HG03558 (cell line): Measurements from ENCODE around the gene STARD10.
A peak's percentile ranks its signal among the peaks of the same experiment; 100 is the strongest.
"Not testable (repeated sequence)": the region's sequence is repeated elsewhere in the genome, so short reads cannot be mapped to it uniquely, and the experiment has no call there.

Source experiments
- ATAC-seq: cut with Tn5 transposase; IDR thresholded peaks from one replicate; pipeline ENCODE4 v1.9.1; 2021; ENCODE audit warnings: moderate number of reproducible peaks; ENCODE audit not compliant: unreplicated experiment; ENCODE audit errors: extremely low read depth

The STARD10 gene, protein sequence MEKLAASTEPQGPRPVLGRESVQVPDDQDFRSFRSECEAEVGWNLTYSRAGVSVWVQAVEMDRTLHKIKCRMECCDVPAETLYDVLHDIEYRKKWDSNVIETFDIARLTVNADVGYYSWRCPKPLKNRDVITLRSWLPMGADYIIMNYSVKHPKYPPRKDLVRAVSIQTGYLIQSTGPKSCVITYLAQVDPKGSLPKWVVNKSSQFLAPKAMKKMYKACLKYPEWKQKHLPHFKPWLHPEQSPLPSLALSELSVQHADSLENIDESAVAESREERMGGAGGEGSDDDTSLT

DNA sequence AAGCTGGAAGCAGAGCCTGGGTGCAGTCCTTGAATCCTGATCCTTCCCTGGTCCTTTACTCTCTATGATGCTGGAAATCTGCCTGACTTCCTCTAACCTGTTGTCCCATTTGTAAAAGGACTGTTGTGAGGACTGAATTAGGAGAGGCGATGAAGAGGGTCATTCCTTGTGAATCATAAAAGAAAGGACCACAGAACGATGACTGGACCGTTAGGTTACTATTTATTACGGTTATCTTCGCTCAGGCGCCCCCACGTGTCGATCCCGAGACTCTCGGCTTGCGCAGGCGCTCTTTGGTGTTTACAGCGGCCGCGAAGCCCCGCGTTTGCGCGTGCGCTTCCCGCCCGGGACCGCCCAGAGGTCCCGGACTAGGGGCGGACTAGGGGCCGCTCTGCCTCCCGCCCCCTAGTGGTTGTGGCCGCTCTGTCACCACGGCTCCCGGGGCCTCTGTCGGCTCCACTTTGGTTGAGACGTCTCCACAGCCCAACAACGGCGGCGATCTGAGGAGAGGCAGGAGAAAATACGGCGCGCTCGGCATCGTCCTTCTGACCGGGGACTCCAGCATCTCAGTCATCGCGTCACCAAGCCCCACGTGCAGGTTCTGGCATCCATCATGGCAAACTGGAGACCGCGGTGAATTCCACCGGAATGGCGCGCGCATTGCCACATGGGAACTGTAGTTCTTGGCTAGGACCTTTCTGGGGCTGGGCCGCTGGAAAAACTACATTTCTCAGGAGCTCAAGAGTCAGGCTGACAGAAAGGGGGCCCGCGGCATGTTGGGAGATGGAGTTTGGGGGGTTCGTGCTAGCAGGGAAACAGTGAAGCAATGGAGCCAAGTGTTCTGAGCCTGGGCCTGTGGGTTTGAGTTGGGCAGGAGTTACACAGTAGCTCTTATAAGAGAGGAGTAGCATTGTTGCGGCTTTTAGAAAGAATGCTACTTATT is at the start of gene STARD10:
TSS of gene STARD10 (minus strand) at position 623 of the 943 bp plus-strand sequence. CDS start 12,866 bp downstream, outside the sequence.
- ATAC-seq = peak; percentile 77

DNA sequence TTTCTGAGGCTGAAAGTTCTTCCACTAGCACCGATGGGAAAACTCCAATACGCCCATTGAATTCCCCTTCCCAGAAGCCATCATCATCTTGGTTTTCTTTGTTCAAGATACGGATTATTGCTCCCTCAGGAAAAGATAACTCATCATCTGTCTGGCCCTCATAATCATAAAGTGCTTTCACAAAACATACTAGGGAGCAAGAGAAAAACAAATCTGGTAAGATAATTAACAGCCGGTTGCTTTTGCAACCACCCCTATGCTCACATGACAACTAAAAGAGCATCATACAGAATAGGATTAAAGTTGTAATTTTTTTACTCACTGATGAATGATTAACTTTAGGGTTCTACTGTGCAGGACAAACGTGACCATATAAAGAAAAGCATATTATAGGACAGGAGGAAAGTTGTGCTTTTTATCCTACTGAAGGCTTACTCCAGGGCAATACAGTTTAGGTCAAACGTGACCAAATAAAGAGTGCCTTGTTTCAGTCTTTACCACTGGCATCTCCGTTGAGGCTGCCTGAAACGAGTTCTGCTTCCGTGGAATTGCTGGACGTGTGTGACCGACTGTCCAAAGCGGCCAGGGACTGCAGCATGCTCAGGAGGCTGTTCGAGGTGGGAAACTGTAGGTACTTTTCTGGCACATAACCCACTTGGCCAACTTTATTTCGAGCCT is 48.9 kb upstream of the STARD10 start:
- no peak for ATAC-seq

DNA sequence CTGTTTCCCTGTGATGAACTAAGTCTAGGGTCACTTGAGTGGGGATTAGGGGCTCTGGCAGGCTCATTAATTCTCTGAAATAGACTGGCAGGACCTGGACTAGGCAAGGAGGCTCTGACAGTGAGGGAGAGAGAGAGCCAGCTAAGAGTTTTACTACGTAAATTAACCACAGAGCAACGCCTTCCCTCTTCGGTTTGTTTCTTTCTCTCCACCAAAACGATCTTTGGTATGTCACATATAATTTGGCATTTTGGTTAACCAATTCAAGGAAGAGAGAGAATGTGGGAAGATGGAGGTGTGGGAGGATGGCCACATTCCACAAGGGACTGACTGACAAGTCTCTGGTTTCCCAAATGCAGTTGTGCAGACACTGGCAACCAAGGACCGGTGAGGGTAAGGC is 48.3 kb upstream of the STARD10 start:
- no peak for ATAC-seq

DNA sequence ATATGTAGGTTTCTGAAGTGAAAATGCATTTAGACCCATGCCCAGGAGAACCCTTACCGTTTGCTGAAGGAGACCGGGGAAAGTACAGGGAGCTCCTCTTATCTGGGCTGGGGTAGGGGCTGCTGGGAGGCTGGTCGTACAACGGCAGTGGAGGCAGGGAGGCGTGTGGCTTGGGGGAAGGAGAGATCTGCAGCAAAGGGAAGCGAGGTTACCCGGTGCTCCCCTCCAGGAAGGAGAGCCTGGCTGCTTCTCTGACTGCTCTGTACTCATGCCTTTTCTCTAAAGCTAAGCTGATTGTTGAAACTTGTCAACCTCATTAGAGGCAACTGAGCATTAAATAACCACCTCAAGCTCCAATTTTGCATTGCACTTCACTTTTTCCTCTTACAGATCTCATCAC is 47.5 kb upstream of the STARD10 start:
- ATAC-seq = no peak

DNA sequence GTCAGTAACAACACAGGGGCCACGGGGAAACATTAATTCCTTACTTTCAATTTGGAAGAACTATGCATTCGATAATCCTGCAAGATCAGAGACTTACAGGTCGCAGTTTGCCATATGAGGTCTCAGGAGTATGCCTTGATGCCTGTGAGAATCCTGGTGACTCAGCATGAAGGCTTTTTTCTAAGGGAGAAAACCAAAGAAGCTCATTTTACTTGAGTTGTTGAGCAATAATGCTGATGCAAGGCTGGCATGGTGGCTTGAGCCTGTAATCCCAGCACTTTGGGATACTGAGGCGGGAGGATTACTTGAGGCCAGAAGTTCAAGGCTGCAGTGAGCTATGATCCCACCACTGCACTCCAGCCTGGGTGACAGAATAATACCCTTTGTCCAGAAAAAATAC is 46.9 kb upstream of the STARD10 start:
- no peak for ATAC-seq

DNA sequence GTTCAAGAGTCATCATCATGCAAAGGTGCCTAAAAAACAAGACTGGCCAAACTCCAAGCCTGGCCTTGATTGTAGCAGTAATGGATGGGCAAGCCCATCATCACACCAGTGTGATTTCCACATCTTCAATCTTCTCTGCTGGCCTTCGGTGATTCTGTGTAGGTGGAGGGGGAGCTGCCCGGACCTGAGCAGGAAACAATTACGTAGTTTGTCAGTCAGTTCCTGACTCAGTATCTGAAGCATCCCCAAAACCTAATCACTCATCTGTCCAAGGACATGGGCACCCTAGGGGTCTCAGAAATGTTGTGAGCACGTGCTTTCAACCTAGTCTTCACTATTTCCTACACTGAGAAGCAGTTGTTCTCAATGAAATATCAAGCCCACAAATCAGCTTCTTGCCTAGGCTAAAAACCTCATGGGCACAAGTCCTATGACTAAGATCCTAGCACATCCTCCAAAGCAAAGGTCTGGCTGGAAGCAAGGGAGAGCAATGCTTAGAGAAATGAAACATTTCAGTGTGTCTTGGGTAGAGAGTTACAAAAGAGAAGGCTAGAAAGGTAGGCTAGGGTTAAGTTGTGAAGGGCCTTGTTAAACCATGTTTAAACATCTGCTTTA is 45.0 kb upstream of the STARD10 start:
- no peak for ATAC-seq

DNA sequence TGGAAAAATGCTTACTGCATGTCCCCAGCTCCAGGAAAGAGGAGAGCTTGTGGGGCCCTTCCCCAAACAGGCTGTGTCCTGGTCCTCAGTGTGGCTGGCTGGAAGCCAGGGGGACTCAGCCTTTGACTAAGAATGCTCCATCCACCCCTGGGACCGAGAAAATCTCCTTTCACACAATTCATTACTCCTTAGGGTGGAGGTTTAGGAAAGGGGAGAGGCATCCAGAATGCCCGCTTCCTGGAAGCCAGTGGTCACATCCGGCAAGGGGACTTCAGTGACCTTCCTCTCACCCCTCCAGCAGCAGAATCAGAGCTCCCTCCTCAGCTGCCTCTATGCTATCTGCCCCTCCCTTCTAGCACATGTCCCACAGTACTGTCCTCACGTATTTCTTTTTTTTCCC is 42.3 kb upstream of the STARD10 start:
- ATAC-seq = no peak

DNA sequence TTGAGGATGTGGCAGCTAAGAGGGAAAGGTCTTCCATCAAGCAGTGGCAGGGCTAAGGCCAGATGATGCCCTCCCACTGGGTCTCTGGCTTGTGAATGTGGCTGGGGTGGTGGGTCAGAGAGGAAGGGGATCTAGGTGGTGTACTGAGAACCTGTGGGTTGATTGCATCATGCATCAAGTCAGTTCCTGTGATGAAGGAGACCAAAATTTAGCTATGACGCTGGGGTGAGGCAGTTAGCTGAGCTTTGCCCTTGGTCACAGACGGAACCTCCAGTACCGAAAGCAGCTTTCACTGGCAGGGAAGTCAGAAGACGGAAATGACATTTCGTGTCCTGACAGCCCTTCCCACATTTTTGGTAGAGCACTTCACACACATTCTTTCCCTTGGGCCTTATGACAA is 41.1 kb upstream of the STARD10 start:
- ATAC-seq = no peak

DNA sequence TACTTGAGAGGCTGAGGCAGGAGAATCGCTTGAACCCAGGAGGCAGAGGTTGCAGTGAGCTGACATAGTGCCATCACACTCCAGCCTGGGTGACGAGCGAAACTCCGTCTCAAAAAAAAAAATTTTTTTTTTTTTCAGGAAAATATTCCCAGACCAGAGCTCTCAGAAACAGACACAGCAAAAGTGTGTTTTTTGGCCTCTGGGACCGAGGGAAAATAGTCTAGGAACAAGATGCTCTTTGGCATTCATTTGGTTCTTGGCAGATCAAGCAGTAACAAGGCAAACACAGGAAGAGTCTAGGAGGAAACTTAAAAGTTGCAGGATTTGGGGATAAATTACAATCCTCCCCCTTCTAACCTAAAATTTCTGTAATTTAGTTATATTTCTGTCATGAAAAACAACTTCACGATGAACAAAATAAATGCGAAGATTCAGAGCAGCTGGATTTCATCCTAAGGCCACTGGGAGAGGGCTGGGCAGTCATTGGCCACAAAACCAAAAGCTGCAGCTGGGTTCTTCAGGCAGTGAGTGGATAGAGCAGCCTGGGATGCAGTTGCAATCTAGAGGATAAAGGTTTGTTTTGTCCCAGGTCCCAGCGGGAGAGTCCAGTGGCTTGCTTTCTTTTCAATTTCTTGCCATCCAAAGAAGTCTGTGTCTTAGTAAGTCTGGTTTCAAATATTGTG is 40.1 kb upstream of the STARD10 start:
- ATAC-seq = no peak

DNA sequence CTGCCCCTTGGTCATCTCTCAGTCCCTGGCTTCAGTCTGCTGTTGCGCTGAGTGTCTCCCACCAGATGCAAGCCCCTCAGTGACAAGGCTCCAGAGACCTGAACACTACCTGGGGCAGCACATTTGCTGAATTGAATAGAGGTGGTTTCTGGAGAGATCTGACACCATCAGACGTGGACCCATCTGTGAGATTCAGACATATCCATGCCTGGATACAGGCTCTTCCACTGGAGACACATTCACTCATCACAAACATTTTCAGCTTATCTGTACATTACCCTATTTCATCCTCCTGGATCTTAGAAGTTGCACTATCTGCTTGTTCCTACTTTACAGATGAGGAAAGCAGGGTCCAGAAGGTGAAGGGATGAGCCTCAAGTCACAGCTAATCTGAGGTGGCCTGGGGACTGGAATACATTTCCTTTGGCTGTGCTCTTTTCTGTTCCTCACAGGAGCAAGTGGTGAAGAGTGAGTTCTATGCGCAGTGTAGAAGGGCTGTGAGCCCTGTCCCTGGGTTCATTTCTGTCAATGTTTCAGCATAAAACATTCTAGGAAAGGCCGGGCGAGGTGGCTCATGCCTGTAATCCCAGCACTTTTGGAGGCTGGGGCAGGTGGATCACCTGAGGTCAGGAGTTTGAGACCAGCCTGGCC is 39.4 kb upstream of the STARD10 start:
- ATAC-seq = no peak

DNA sequence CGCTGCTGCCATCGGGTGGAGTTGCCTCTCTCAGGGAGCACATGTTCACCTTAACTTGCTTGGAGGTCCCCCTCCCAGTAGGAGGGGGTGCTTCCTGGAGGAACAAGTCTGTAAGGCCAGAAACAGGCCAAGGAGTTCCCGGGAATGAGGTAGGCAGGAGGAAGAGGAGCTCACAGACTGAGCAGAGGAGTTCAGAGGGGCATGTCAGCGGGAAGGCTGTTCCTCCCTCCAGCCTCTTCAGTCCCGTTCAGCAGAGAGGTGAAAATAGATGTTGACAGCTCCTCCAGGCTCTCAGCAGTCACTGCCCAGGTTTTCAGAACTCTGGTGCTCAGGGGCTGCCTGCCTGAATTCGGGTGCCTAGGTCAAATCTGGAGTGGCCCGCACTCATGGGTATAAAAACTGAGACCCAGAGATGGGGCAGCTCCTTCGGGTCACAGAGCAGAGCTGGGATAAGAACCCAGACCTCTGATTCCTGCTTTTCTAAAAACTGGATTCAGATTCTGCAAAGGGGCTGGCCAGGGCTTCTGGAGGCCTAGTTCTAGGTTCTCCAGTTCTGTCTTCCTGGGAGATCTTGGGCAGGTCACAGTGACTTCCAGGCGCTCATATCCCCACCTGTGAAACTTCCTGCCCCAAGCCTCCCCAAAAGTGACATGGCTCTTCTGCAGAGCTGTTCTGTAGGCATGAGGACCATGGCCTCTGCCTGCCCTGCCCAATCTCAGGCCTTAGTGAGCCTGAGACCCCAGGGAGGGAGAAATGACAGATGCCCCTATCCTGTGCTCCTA is 38.6 kb upstream of the STARD10 start:
- ATAC-seq = no peak

DNA sequence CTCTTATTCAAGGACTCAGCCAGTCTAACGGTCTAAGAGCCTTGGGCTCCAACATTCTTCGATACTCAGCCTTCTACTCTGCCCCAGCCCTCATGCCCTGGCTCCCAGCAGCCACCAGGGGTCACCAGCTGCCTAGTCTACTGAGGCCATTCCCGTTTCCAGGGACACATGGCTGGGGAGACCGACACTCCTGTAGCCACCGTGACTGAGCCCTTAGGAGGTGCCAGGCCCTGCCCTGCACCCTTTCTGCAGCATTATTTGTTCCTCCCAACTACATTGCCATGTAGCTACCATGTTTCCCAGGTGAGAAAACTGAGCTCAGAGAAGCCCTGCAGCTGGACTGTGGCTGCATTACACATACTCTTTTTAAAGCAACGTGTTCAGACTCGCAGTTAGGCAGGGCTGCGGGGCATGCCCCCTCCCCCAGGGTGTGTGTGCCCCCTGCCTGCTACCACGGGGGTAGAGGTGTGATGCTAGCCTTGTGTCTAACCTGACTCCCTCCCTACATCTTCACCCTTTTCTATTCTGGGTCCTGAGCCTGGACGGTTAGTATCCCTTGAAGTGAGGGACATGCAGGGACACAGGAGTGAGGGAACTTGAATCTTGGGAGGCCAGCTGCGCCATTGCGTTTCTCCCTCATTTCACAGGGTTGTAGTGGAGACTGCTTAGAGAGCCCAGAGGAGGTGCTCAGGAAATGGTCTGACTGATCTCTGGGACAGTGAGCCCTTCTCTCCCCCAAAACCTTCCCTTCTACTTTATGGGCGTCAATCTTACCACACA is 37.9 kb upstream of the STARD10 start:
- no peak for ATAC-seq

DNA sequence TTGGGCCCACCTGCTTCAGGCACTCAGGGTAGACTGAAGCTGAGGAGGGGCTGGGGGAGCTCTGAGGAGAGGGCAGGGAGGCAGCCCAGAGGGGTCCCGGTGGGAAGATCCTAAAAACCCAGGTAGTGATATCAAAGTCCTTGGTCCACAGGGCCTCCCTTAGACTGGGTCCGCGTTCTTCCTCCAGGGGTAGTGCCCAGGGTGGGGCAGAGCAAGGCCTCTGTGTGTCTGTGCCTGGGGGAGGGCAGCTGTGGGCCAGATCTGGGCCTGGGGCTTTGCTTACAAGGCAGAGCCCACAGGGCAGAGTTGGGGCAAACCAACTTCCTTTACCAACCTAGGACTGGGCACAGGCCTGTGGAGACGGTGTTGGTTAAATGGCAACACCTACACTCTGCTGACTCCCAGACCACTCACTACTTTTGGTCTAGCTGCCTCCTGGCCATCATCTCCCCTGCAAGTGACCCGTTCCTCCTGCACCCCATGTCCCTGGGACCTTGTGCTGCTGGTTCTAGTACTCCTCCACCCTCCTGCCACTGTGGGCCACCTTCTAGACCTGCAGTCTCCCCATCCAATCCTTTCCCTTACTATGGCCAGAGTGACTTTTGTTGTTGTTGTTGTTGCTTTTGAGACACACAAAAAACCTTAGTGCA is 36.2 kb upstream of the STARD10 start:
- no peak for ATAC-seq

DNA sequence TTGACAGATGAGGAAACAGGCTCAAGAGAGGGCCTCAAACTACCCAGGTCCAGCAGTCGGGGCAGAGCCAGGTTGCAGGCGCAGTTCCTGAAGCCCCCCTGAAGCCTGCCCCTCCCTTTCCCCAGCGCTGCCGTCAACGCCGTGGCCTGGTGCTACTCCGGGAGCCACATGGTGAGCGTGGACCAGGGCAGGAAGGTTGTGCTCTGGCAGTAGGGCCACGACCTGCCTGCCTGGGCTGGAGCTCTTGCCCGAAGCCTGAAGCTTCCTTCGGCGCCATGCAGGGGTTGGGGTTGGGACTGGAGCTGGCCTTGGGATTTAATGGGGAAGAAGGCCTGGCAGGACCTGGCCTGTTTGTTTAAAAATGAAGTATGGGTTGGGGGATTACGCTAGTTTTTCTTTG is 35.3 kb upstream of the STARD10 start:
- no peak for ATAC-seq

DNA sequence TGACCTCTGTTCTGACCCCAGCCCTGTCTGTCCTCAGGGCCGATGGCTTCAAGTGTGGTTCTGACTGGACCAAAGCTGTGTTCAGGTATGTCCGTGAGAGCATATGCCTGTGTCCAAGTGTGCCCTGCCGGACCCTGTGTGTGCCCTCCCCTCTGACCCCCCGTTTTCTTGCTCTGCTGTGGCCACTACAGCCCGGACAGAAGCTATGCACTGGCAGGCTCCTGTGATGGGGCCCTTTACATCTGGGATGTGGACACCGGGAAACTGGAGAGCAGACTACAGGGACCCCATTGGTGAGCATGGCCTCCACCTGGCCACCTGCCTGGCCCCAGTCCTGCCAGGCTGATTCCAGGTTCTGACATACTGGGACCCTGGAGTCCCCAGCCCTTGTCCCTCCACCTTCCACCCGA is 34.9 kb upstream of the STARD10 start:
- ATAC-seq = no peak

DNA sequence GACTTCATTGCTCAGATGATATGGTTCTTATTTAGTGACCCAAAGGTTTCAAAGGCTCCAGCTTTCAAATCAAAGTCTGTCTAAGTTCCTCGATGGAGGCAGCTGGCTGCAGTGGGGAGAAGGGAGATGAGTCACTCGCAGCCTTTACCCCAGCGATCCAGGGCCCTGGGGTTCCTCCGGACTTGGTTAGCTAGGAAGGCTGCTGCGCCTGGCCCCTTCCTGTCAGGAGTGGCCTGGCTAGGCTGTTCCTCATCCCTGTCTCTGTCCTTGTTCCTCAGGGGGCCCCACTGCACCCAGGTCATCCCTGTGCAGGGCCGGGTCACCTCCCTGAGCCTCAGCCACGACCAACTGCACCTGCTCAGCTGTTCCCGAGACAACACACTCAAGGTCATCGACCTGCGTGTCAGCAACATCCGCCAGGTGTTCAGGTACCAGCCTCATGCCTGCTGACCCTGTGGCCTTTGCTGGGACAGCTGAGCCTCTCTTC is 34.3 kb upstream of the STARD10 start:
- no peak for ATAC-seq

DNA sequence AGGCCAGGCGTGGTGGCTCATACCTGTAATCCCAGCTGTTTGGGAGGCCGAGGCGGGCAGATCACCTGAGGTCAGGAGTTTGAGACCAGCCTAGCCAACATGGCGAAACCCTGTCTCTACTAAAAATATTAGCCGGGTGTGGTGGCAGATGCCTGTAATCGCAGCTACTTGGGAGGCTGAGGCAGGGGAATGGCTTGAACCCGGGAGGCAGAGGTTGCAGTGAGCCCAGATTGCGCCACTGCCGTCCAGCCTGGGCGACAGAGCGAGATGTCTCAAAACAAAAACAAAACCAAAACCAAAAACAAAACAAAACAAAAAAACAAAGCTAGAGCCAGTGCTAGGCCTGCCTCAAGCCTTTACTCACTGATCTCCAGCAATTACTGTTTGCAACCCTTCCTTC is 33.8 kb upstream of the STARD10 start:
- ATAC-seq = not testable (repeated sequence)
